D721Med (cell line): ENCODE data around the gene MED27.

Experiments used
- DNase-seq: peaks from one replicate; pipeline ENCODE4 v3.0.0; 2011; ENCODE audit warnings: low spot score; ENCODE audit not compliant: insufficient read length
- FAIRE-seq: peaks from 2 replicates; lab custom pipeline; 2011; peaks lifted over from hg19 to GRCh38; lab: Jason Lieb, UNC
- TF ChIP-seq, protein P1 (sequence below): IDR thresholded peaks from 2 replicates; pipeline ENCODE4 v1.5.1; 2012; ENCODE audit warnings: mild to moderate bottlenecking, control low read depth; ENCODE audit not compliant: insufficient read depth; ENCODE audit errors: missing control alignments

Gene MED27

DNA sequence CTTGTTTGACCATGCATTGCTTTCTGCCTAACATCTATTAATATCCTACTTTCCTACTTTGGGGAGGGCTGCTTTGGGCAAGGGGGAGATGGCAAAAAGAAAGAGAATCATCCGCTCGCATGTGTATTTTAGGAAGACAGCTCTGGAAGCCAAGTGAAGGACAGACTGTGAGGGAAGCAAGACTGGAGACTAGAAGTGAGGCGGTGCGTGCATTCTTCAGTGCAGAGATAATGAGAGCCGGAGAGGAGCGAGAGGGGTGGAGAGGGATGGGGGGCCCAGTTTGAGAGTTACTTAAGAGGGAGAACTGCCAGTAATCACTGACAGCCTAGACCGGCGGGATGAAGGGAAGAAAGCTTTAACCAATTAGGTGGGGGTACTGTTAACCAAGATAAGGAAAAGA is 188.1 kb downstream of the MED27 start:
- no peak for FAIRE-seq
- TF ChIP-seq, protein P1, sequence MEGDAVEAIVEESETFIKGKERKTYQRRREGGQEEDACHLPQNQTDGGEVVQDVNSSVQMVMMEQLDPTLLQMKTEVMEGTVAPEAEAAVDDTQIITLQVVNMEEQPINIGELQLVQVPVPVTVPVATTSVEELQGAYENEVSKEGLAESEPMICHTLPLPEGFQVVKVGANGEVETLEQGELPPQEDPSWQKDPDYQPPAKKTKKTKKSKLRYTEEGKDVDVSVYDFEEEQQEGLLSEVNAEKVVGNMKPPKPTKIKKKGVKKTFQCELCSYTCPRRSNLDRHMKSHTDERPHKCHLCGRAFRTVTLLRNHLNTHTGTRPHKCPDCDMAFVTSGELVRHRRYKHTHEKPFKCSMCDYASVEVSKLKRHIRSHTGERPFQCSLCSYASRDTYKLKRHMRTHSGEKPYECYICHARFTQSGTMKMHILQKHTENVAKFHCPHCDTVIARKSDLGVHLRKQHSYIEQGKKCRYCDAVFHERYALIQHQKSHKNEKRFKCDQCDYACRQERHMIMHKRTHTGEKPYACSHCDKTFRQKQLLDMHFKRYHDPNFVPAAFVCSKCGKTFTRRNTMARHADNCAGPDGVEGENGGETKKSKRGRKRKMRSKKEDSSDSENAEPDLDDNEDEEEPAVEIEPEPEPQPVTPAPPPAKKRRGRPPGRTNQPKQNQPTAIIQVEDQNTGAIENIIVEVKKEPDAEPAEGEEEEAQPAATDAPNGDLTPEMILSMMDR: no peak
- no peak for DNase-seq

- TF ChIP-seq, protein P1: no peak
- FAIRE-seq (no peak), DNase-seq (no peak)
Measured at GRCh38 chr9:131889437-131890251, 190.0 kb downstream of the MED27 start.

- TF ChIP-seq, protein P1: no peak
- FAIRE-seq: no peak
Measured at GRCh38 chr9:131888923-131889322, 190.7 kb downstream of the MED27 start.

DNA sequence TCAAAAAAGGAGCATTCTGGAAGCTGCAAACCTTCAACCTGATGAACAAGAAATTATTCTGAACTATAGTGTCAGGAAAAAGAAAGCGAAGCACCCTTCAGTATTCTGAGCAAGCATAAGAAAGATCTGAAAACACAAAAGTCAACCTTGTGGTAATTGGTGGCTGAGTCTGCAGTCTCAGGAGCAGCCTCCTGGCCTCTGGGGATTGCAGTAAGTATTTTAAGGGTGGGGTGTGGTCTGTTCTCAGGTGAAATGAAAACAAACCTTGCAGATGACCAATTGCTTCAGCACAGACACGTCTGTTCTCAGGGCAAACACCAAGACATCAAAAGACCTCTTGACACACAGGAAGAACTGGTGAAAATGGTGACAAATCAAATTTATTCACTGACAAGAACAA is 192.0 kb downstream of the MED27 start:
- FAIRE-seq (no peak), DNase-seq (no peak)
- TF ChIP-seq, protein P1: no peak

More at GRCh38 chr9:131888923-131889322, 190.7 kb downstream of the MED27 start:
- no peak for DNase-seq

GRCh38 chr9:131886826-131887225 is 192.8 kb downstream of the MED27 start:
- no peak for FAIRE-seq
- TF ChIP-seq, protein P1: no peak
- no peak for DNase-seq

DNA sequence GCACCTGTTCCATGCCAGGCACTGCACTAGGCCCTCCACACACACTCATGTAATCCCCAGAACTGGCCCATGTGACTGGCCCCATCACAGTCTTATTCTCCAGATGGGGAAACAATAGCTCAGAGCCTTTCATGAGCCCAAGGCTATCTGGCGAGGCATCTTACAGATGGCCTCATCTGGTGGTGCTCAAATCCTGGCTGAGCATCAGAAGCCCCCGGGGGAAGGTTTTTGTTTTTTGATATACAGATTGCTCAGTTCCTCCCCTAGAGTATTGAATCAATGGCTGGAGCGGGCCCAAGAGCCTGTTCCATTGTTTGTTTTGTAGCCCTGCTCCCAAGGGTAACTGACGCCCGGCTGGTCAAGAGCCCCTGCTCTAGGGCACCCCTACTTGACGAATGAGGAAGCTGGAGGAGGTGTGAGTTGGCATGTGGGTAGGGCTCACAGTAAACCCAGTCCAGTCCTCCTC is 194.5 kb downstream of the MED27 start:
- TF ChIP-seq, protein P1: no peak
- FAIRE-seq (no peak), DNase-seq (no peak)

DNA sequence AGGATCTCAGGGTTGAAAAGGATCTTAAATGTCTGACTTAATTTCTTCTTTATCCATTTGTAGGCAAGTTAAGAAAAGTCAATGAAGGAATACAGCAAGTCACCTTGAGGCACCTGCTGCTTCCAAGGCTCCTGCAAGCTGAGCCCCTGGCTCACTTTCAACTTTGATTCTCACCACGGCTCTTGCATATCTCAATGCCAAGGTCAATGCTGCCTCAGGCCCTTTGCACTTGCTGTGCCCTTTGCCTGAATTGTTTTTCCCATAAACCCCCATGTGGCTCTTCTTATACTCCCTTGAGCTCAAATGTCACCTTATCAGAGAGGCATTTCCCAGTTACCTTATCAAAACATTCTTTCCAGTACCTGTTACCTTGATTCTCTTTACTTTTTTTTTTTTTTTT is 195.4 kb downstream of the MED27 start:
- FAIRE-seq (no peak), DNase-seq (no peak)
- TF ChIP-seq, protein P1: no peak
